Measurements from ENCODE around the gene PARD3B.

DNA sequence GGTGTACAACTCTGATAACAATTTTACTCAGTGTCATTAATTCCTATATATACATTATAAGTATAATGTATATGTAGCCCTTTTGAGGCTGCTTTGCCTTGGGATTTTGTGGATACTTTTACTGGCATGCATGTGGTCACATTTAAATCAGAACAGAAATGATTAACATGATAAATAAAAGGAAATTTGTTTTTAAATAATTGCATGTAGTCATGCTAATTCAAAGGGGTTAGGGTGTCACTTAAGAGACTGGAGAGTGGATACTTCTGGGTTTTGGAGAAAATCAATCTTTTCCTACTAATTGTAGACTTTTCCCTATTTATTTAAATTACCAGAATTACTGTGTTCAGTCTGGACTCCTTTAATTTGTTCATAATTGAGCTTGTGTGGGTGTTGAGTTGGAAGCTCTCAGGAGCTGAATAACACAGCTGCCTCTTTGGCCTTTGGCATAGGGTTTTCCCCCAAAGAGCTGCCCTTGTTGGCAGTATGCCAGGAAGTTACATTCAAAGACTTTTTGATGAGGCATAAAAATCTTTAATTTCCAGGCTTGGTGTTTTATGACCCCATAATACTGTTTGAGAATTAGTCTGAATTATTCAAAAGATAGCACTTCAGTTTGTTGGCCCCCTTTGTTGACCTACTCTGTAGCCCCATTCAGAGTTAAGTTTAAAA, 652.3 kb downstream of the PARD3B start:
- no peak for TF ChIP-seq POLR2A (IDR thresholded peaks at IDR 0.05)
- TF ChIP-seq CTCF (IDR thresholded peaks at IDR 0.05) = no peak

All from prostate gland (tissue), 2 donors.